Epithelial cell of umbilical artery (primary cell): Measurements from ENCODE around the gene MAS1. TPM values are rescaled to one million over a fixed set of nuclear protein-coding genes. Genes with fewer than 3 reads are reported as not detected.

Experiments
- total RNA-seq: library from RNA; depleted of rRNA; stranded (reverse); fragments of >200 nt; gene quantifications from 2 replicates; pipeline ENCODE4 v1.2.3, GENCODE V29; 2014

Gene MAS1
- not detected in 2 replicates for total RNA-seq

GRCh38 chr6:159890792-159891191 lies at the start of gene MAS1:
TSS of gene MAS1 (plus strand) at chr6:159890988. CDS start at chr6:159906956, 15,968 bp downstream.

Other genes with a start within 250 kb of the MAS1 start
- 42.9 and 248 TPM in 2 replicates for gene SOD2, start 197.7 kb upstream of the MAS1 start, total RNA-seq
- 80.6 and 129 TPM in 2 replicates for gene WTAP, start 163.5 kb upstream of the MAS1 start, total RNA-seq
- 95.2 and 112 TPM in 2 replicates for gene ACAT2, start 128.9 kb upstream of the MAS1 start, total RNA-seq
- 353 and 426 TPM in 2 replicates for gene TCP1, start 101.4 kb upstream of the MAS1 start, total RNA-seq
- gene MRPL18, start 100.5 kb upstream of the MAS1 start, total RNA-seq = 93.3 and 133 TPM in 2 replicates
- gene PNLDC1, start 90.7 kb upstream of the MAS1 start, total RNA-seq = 0.30 and 0.32 TPM in 2 replicates
- 39.0 and 41.5 TPM in 2 replicates for gene IGF2R, start 78.1 kb downstream of the MAS1 start, total RNA-seq
- under 0.01 TPM in 1 of 2 replicates, not detected in the other for gene SLC22A1, start 230.8 kb downstream of the MAS1 start, total RNA-seq